Neural progenitor cell (in vitro differentiated cells): Measurements from ENCODE around the gene FHAD1. TPM values are rescaled to one million over a fixed set of nuclear protein-coding genes. Genes with fewer than 3 reads are reported as not detected.

ENCODE experiments used
- DNase-seq: peaks from one replicate; pipeline ENCODE4 v3.0.0-alpha.2; 2016; ENCODE audit warnings: low spot score
- H2AFZ ChIP-seq: fragments of 200-600 bp; sonication (generic); replicated peaks from 2 replicates; pipeline ENCODE4 v1.6.1; 2016; ENCODE audit warnings: antibody characterized with exemption
- H3F3A ChIP-seq: fragments of 200-600 bp; sonication (generic); 2 replicates; pipeline ENCODE4 v1.6.1; 2016; ENCODE audit warnings: antibody characterized with exemption, low read depth
- H3K27ac ChIP-seq: fragments of 200-600 bp; sonication (generic); 2 replicates; pipeline ENCODE4 v1.5.1; 2016; ENCODE audit warnings: mild to moderate bottlenecking
- H3K27me3 ChIP-seq: fragments of 200-600 bp; sonication (generic); 2 replicates; pipeline ENCODE4 v1.6.1; 2016; ENCODE audit warnings: mild to moderate bottlenecking, moderate library complexity
- H3K36me3 ChIP-seq: fragments of 200-600 bp; sonication (generic); 2 replicates; pipeline ENCODE4 v1.5.1; 2016
- H3K4me1 ChIP-seq: fragments of 200-600 bp; sonication (generic); 2 replicates; pipeline ENCODE4 v1.6.1; 2016; ENCODE audit warnings: mixed run types
- H3K4me2 ChIP-seq: fragments of 200-600 bp; sonication (generic); 2 replicates; pipeline ENCODE4 v1.6.1; 2016
- H3K4me3 ChIP-seq: fragments of 200-600 bp; sonication (generic); 2 replicates; pipeline ENCODE4 v1.5.1; 2016
- H3K79me2 ChIP-seq: fragments of 200-600 bp; sonication (generic); 2 replicates; pipeline ENCODE4 v1.6.1; 2016; ENCODE audit warnings: low read depth
- H3K9ac ChIP-seq: fragments of 200-600 bp; sonication (generic); 2 replicates; pipeline ENCODE4 v1.6.1; 2016
- H3K9me3 ChIP-seq: fragments of 200-600 bp; sonication (generic); 2 replicates; pipeline ENCODE4 v1.5.1; 2016; ENCODE audit warnings: low read depth
- H4K20me1 ChIP-seq: fragments of 200-600 bp; sonication (generic); 2 replicates; pipeline ENCODE4 v1.6.1; 2016; ENCODE audit warnings: low read depth
- H3K27ac Mint-ChIP-seq: 3 replicates; pipeline ENCODE4 v1.8.0; 2021; ENCODE audit warnings: mixed read lengths
- H3K27me3 Mint-ChIP-seq: 2 replicates; pipeline ENCODE4 v1.8.0; 2022; ENCODE audit warnings: low read depth, mild to moderate bottlenecking, inconsistent platforms, moderate library complexity, mixed read lengths; ENCODE audit not compliant: insufficient read depth
- H3K36me3 Mint-ChIP-seq: 3 replicates; pipeline ENCODE4 v1.8.0; 2021; ENCODE audit warnings: mixed read lengths
- H3K4me1 Mint-ChIP-seq: 3 replicates; pipeline ENCODE4 v1.8.0; 2021; ENCODE audit warnings: mixed read lengths
- H3K4me3 Mint-ChIP-seq: 3 replicates; pipeline ENCODE4 v1.8.0; 2021; ENCODE audit warnings: mild to moderate bottlenecking, moderate library complexity, mixed read lengths
- H3K9me3 Mint-ChIP-seq: 3 replicates; pipeline ENCODE4 v1.8.0; 2020; ENCODE audit warnings: mixed read lengths
- EZH2 ChIP-seq: fragments of 200-600 bp; sonication (generic); IDR thresholded peaks from 2 replicates; pipeline ENCODE4 v1.6.1; 2017; ENCODE audit warnings: antibody characterized with exemption, mild to moderate bottlenecking, moderate library complexity
- EZH2phosphoT487 ChIP-seq: fragments of 200-600 bp; sonication (generic); IDR thresholded peaks from 2 replicates; pipeline ENCODE4 v1.6.1; 2017; ENCODE audit warnings: antibody characterized with exemption
- total RNA-seq: library from RNA; depleted of rRNA; stranded (reverse); fragments of >200 nt; gene quantifications from 2 replicates; pipeline ENCODE4 v1.2.3, GENCODE V29; 2015; ENCODE audit warnings: low replicate concordance
- TF ChIP-seq, protein P1 (sequence below): fragments of 200-600 bp; sonication (generic); IDR thresholded peaks from 2 replicates; pipeline ENCODE4 v1.5.1; 2017; ENCODE audit warnings: antibody characterized with exemption, mild to moderate bottlenecking

Gene FHAD1
- total RNA-seq, 1 donor from 2014 or later = 9.1 TPM

DNA sequence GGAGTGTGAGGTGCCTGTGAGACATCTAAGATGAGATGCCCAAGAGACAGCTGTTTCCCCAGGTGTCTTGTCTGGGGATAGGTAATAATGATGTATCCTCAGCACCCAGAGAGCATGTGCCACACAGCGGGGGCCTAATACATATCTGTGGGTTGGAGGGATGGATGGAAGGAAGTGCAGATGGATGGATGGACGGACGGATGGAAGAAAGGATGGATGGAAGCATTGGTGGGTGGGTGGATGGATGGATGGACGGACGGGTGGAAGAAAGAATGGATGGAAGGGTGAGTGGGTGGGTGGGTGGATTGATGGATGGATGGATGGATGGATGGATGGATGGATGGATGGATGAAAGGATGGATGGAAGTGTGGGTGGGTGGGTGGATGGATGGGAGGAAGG, 84.2 kb downstream of the FHAD1 start:
- H4K20me1 ChIP-seq = no peaks in the 10 kb centered on the region
- peaks cover 8% of the 10 kb centered on the region for H3F3A ChIP-seq
- H3K9me3 ChIP-seq = no peaks in the 10 kb centered on the region
- no peaks in the 10 kb centered on the region for H3K27me3 ChIP-seq
- no peak overlapping the region for H3K9ac ChIP-seq
- Mint-ChIP-seq H3K9me3 (no peaks in the 10 kb centered on the region), H3K36me3 (peaks cover 2% of the 10 kb centered on the region), H3K27ac (no peak overlapping the region), H3K4me3 (no peak overlapping the region), H3K27me3 (peaks cover 17% of the 10 kb centered on the region), H3K4me1 (peaks cover 39% of the 10 kb centered on the region)
- no peak overlapping the region for H3K27ac ChIP-seq
- H3K4me3 ChIP-seq = no peak overlapping the region
- H3K79me2 ChIP-seq = no peaks in the 10 kb centered on the region
- no peak overlapping the region for H3K4me2 ChIP-seq
- no peak overlapping the region for H2AFZ ChIP-seq
- DNase-seq = no peak
- TF ChIP-seq, protein P1, sequence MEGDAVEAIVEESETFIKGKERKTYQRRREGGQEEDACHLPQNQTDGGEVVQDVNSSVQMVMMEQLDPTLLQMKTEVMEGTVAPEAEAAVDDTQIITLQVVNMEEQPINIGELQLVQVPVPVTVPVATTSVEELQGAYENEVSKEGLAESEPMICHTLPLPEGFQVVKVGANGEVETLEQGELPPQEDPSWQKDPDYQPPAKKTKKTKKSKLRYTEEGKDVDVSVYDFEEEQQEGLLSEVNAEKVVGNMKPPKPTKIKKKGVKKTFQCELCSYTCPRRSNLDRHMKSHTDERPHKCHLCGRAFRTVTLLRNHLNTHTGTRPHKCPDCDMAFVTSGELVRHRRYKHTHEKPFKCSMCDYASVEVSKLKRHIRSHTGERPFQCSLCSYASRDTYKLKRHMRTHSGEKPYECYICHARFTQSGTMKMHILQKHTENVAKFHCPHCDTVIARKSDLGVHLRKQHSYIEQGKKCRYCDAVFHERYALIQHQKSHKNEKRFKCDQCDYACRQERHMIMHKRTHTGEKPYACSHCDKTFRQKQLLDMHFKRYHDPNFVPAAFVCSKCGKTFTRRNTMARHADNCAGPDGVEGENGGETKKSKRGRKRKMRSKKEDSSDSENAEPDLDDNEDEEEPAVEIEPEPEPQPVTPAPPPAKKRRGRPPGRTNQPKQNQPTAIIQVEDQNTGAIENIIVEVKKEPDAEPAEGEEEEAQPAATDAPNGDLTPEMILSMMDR = no peak
- TF ChIP-seq EZH2 (no peak), EZH2phosphoT487 (no peak)
- H3K4me1 ChIP-seq = peaks cover 18% of the 10 kb centered on the region
- H3K36me3 ChIP-seq = no peaks in the 10 kb centered on the region

DNA sequence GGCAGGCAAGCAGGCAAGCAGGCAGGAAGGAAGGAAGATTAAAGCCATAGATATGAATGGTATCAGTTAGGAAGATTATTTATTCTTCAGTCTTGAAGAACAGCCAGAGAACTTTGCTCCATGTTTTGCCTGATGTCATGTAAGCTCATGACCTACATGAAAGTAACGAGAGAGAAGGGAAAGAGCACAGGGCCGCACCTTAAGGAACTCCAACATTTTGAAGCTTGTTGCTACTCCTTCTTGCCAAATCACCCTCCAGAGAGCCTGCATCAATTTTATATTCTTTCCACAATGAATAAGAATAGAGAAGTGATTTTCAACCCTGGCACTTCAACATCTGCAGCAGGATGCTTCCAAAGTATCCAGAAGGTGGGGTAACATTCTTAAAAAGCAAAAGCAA, 84.7 kb downstream of the FHAD1 start:
- Histone ChIP-seq H3K79me2 (no peaks in the 10 kb centered on the region), H3K4me3 (no peak overlapping the region), H3F3A (peaks cover 3% of the 10 kb centered on the region), H2AFZ (no peak overlapping the region), H3K4me1 (peaks cover 12% of the 10 kb centered on the region), H3K27me3 (no peaks in the 10 kb centered on the region), H4K20me1 (no peaks in the 10 kb centered on the region), H3K36me3 (no peaks in the 10 kb centered on the region), H3K27ac (no peak overlapping the region), H3K9ac (no peak overlapping the region), H3K9me3 (no peaks in the 10 kb centered on the region), H3K4me2 (no peak overlapping the region)
- Mint-ChIP-seq H3K4me1 (peaks cover 34% of the 10 kb centered on the region), H3K36me3 (peaks cover 2% of the 10 kb centered on the region), H3K9me3 (no peaks in the 10 kb centered on the region), H3K4me3 (no peak overlapping the region), H3K27me3 (peaks cover 18% of the 10 kb centered on the region), H3K27ac (no peak overlapping the region)
- TF ChIP-seq, protein P1 = no peak
- TF ChIP-seq EZH2 (no peak), EZH2phosphoT487 (no peak)
- no peak for DNase-seq

DNA sequence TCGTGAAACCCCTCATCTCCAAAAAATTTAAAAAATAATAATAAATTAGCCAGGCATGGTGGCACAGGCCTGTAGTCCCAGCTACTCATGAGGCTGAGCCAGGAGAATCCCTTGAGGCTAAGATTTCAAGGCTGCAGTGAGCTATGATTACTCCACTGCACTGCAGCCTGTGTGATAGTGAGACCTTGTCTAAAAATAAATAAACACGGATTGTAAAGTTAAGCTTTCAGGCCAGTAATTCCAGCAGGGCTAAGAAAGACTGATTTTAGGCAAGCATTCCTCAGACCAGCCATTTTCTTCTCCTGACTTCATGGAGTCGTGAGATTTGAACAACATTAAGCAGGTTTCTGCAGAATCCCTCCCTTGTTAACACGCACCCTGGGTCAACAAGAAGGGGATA, 85.5 kb downstream of the FHAD1 start:
- Histone ChIP-seq H3K79me2 (no peaks in the 10 kb centered on the region), H3K27ac (no peak overlapping the region), H3F3A (no peaks in the 10 kb centered on the region), H3K4me2 (no peak overlapping the region), H3K9ac (no peak overlapping the region), H3K27me3 (no peaks in the 10 kb centered on the region), H2AFZ (no peak overlapping the region), H3K4me3 (no peak overlapping the region), H3K36me3 (no peaks in the 10 kb centered on the region), H3K4me1 (peaks cover 5% of the 10 kb centered on the region), H4K20me1 (no peaks in the 10 kb centered on the region), H3K9me3 (no peaks in the 10 kb centered on the region)
- Mint-ChIP-seq H3K27me3 (peaks cover 15% of the 10 kb centered on the region), H3K9me3 (no peaks in the 10 kb centered on the region), H3K4me3 (no peak overlapping the region), H3K36me3 (peaks cover 2% of the 10 kb centered on the region), H3K27ac (no peak overlapping the region), H3K4me1 (peaks cover 30% of the 10 kb centered on the region)
- no peak for TF ChIP-seq EZH2
- TF ChIP-seq, protein P1 = no peak
- no peak for TF ChIP-seq EZH2phosphoT487
- DNase-seq = no peak
